Suprapubic skin (tissue), 4 donors: Measurements from ENCODE around the gene GLOD4. TPM values are rescaled to one million over a fixed set of nuclear protein-coding genes. Genes with fewer than 3 reads are reported as not detected.
"Not testable (repeated sequence)": the region's sequence is repeated elsewhere in the genome, so short reads cannot be mapped to it uniquely, and the experiment has no call there.

ENCODE experiments used
- DNase-seq, 2 donors: peaks; one replicate each; pipeline ENCODE4 v3.0.0-alpha.2; 2019; ENCODE audit warnings: low spot score in 2 of 2
- H3K27ac ChIP-seq: fragments of 200-600 bp; sonication (generic); one replicate; pipeline ENCODE4 v1.5.1; 2019
- H3K27me3 ChIP-seq: fragments of 200-600 bp; sonication (generic); one replicate; pipeline ENCODE4 v1.5.1; 2019
- H3K36me3 ChIP-seq: fragments of 200-600 bp; sonication (generic); one replicate; pipeline ENCODE4 v1.5.1; 2019
- H3K4me1 ChIP-seq: fragments of 200-600 bp; sonication (generic); one replicate; pipeline ENCODE4 v1.5.1; 2019
- H3K4me3 ChIP-seq: fragments of 200-600 bp; sonication (generic); one replicate; pipeline ENCODE4 v1.5.1; 2019; ENCODE audit warnings: mild to moderate bottlenecking
- H3K9me3 ChIP-seq: fragments of 200-600 bp; sonication (generic); one replicate; pipeline ENCODE4 v1.5.1; 2019
- CTCF ChIP-seq, 2 donors: fragments of 200-600 bp in 1 of 2; fragments of 450-650 bp in 1 of 2; sonication (generic) in 1 of 2; IDR thresholded peaks; one replicate each; pipeline ENCODE4 v1.5.1; 2016 to 2019; ENCODE audit warnings: antibody characterized with exemption in 2 of 2, mild to moderate bottlenecking in 1 of 2, moderate library complexity in 1 of 2
- EP300 ChIP-seq: sonication (generic); formaldehyde crosslinking; IDR thresholded peaks from one replicate; pipeline ENCODE4 v1.6.1; 2017; ENCODE audit warnings: antibody characterized with exemption
- POLR2A ChIP-seq, 2 donors: fragments of 450-650 bp; IDR thresholded peaks; one replicate each; pipeline ENCODE4 v1.6.1; 2017; ENCODE audit warnings: antibody characterized with exemption in 2 of 2, mild to moderate bottlenecking in 2 of 2, moderate library complexity in 2 of 2
- POLR2AphosphoS5 ChIP-seq, 3 donors: sonication (generic); formaldehyde crosslinking; IDR thresholded peaks; one replicate each; pipeline ENCODE4 v1.6.1; 2017; ENCODE audit warnings: antibody characterized with exemption in 3 of 3
- WGBS: methylation state at CpG from one replicate; pipeline ENCODE4 v1.1.5; 2018; 5-methylcytosine and 5-hydroxymethylcytosine counted together
- total RNA-seq, 4 donors: library from RNA; depleted of rRNA; stranded (reverse); fragments of >200 nt; gene quantifications; one replicate each; pipeline ENCODE4 v1.1.0, GENCODE V29; 2016

GLOD4 gene
- total RNA-seq, 4 donors from 2014 or later = 58.9 to 102 (median 72.1) TPM

DNA sequence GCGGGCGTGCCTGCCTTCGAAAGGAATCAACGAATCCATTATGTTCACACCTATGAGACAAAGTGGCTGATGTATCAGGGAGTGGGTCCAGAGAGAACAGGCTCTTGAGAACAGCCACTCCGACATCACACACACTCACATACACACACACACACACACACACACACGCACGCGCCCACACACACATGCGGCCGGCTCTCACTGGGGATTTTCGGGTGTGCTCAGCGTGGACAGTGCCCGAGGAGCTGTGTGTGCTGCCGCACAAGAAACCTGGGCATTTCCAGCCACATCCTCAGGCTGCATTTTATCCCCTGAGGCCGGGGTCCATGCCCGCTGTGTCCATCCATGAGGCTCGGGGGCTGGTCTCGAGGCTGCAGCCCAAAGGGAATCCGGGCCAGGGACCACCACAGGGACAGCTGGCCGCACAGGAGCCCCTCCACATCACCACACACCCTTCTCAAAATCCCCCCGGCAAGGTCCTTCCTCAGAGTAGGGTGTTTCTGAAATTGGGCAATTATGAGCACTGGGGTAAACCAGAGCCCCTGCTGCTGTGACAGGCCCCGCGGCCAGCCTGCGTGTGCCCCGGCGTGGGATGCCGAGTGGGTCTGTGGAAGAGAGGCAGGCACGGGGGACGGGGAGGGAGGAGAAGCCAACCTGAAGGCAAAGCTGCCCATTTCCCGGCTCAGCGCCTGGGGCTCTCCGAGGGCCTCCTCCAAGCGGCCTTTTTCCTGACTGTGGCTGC, 24.9 kb upstream of the GLOD4 start:
- Histone ChIP-seq H3K9me3 (no peaks in the 10 kb centered on the region), H3K4me3 (no peak overlapping the region), H3K27me3 (no peaks in the 10 kb centered on the region), H3K27ac (no peak overlapping the region), H3K4me1 (no peaks in the 10 kb centered on the region), H3K36me3 (peaks cover 26% of the 10 kb centered on the region)
- no peak for TF ChIP-seq EP300
- no peak for TF ChIP-seq CTCF (IDR thresholded peaks at IDR 0.05)
- no peak for TF ChIP-seq POLR2AphosphoS5 (IDR thresholded peaks at IDR 0.05)
- DNase-seq = no peak
- WGBS = 93% methylated on average over 26 of the region's 33 CpGs

- Histone ChIP-seq H3K9me3 (no peaks in the 10 kb centered on the region), H3K27me3 (no peaks in the 10 kb centered on the region), H3K36me3 (peaks cover 26% of the 10 kb centered on the region), H3K4me1 (no peaks in the 10 kb centered on the region), H3K27ac (no peak overlapping the region), H3K4me3 (no peak overlapping the region)
- no peak for DNase-seq
- no peak for TF ChIP-seq POLR2A (IDR thresholded peaks at IDR 0.05)
- no peak for TF ChIP-seq EP300
- TF ChIP-seq CTCF (IDR thresholded peaks at IDR 0.05) = no peak
- no peak for TF ChIP-seq POLR2AphosphoS5 (IDR thresholded peaks at IDR 0.05)
- WGBS = 85% methylated on average over 13 of the region's 13 CpGs
Observed at GRCh38 chr17:806346-806745, 24.3 kb upstream of the GLOD4 start.

DNA sequence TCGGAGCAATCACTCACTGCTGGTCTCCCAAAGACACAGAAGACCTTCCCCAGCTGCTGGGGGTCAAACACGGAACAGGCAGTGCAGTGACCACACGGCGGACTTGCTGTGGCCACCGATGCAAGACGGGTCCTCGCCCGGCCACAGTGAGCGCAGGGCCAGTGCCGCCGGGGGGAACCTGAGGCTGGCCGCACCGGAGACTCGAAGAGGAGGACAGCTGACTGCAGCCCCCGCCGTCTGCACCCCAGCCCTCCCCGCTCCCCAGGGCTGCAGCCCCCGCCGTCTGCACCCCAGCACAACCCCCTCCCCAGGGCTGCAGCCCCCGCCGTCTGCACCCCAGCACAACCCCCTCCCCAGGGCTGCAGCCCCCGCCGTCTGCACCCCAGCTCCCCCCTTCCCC, 23.8 kb upstream of the GLOD4 start:
- H3K4me1 ChIP-seq, H3K4me3 ChIP-seq, H3K27ac ChIP-seq, H3K27me3 ChIP-seq, DNase-seq, H3K9me3 ChIP-seq: not testable (repeated sequence)
- H3K36me3 ChIP-seq = peaks cover 28% of the 10 kb centered on the region
- WGBS = 86% methylated on average over 15 of the region's 23 CpGs

- DNase-seq = no peak
- 88% methylated on average over 17 of the region's 41 CpGs for WGBS
- Histone ChIP-seq H3K4me1 (no peaks in the 10 kb centered on the region), H3K4me3 (no peak overlapping the region), H3K27ac (no peak overlapping the region), H3K36me3 (peaks cover 38% of the 10 kb centered on the region), H3K9me3 (no peaks in the 10 kb centered on the region), H3K27me3 (no peaks in the 10 kb centered on the region)
- TF ChIP-seq POLR2AphosphoS5 (IDR thresholded peaks at IDR 0.05) = no peak
- no peak for TF ChIP-seq CTCF (IDR thresholded peaks at IDR 0.05)
- TF ChIP-seq POLR2A (IDR thresholded peaks at IDR 0.05) = no peak
- TF ChIP-seq EP300 = no peak
Observed at GRCh38 chr17:804541-805435, 22.7 kb upstream of the GLOD4 start.

DNA sequence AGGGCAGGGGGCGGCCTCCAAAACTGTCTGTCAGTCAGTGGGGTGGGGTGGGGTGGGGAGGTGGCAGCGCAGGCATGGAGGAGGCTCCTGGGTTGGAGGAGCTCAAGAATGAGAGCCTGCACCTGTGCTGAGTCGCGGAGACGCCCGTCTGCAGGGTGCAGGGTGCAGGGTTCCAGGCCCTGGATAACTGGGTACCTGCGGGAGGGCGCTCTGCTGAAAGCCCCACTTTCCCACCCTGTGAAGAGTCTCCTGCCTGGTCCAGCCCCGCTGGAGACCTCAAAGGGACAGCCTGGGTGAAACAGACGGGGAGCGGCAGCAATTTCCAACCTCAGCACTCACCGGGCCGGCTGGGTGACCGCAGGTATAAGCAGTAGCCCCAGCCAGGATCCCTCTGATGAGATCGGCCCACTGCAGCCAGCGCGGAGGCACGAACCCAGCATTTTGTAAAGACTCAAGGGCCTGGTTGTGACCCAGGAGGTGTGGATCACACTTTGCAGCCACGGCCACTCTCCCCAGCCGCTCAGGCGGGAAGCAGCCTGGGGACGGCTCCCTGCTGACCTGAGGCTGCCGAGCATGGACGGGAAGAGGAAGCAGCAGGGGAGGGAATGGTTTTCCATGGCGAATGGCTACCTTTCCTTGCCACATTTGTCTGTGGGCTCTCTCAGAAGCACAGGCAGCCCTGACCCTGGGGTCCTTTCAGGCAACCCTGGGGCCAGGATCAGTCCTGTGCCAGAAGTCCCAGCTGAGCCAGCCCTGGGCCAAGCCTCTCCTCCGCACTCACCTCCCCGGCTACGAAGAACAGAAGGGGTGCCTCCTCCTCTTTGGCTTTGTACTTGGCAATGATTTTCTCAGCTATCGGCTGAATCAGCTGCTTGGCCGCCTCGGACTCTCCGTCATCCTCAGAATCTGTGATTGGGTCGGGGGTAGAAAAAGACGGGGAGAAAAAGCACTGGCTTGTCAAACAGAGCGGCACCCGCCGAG, 21.1 kb upstream of the GLOD4 start:
- 90% methylated on average over 31 of the region's 37 CpGs for WGBS
- peaks cover 39% of the 10 kb centered on the region for H3K36me3 ChIP-seq

More for the DNA sequence above, 21.1 kb upstream of the GLOD4 start:
- H3K4me1 ChIP-seq = no peaks in the 10 kb centered on the region
- DNase-seq = no peak
- H3K27ac ChIP-seq = no peak overlapping the region
- TF ChIP-seq POLR2A (IDR thresholded peaks at IDR 0.05) (no peak), EP300 (no peak), POLR2AphosphoS5 (IDR thresholded peaks at IDR 0.05) (no peak), CTCF (IDR thresholded peaks at IDR 0.05) (no peak)
- H3K4me3 ChIP-seq = no peak overlapping the region
- H3K27me3 ChIP-seq = no peaks in the 10 kb centered on the region
- no peaks in the 10 kb centered on the region for H3K9me3 ChIP-seq
